Bronchial epithelial cell (primary cell): Measurements from ENCODE around the gene CCDC148. TPM values are rescaled to one million over a fixed set of nuclear protein-coding genes. Genes with fewer than 3 reads are reported as not detected.

Source experiments
- DNase-seq: peaks from one replicate; pipeline ENCODE4 v3.0.0-alpha.2; 2010; ENCODE audit warnings: low read depth
- FAIRE-seq: peaks from 2 replicates; lab custom pipeline; 2011; peaks lifted over from hg19 to GRCh38; lab: Jason Lieb, UNC
- H3K27me3 ChIP-seq: 2 replicates; pipeline ENCODE4 v1.5.1; 2011; ENCODE audit warnings: low read length; ENCODE audit not compliant: control insufficient read depth, insufficient read depth
- H3K36me3 ChIP-seq: 2 replicates; pipeline ENCODE4 v1.5.1; 2011; ENCODE audit warnings: low read length; ENCODE audit not compliant: control insufficient read depth, insufficient read depth
- H3K4me3 ChIP-seq: 2 replicates; pipeline ENCODE4 v1.5.1; 2011; ENCODE audit warnings: mild to moderate bottlenecking, low read depth, low read length, control low read depth
- CTCF ChIP-seq: IDR thresholded peaks from 2 replicates; pipeline ENCODE4 v1.5.1; 2011; ENCODE audit warnings: mild to moderate bottlenecking, moderate library complexity, low read length, control low read depth, inconsistent platforms; ENCODE audit not compliant: insufficient read depth, severe bottlenecking
- total RNA-seq: library from RNA; depleted of rRNA; stranded (reverse); fragments of >200 nt; gene quantifications from 2 replicates; pipeline ENCODE4 v1.2.1, GENCODE V29; 2014

CCDC148 gene
- total RNA-seq, 1 donor from 2014 or later: 0.26 TPM

GRCh38 chr2:158125756-158126498 lies 330.6 kb downstream of the CCDC148 start:
- no peaks in the 10 kb centered on the region for H3K36me3 ChIP-seq
- H3K4me3 ChIP-seq: no peak overlapping the region
- no peak for TF ChIP-seq CTCF
- peaks cover 2% of the 10 kb centered on the region for H3K27me3 ChIP-seq
- FAIRE-seq (no peak), DNase-seq (peak; percentile 48)

GRCh38 chr2:158124896-158125295 lies 331.7 kb downstream of the CCDC148 start:
- H3K36me3 ChIP-seq: no peaks in the 10 kb centered on the region
- no peak for DNase-seq
- no peak for FAIRE-seq
- H3K27me3 ChIP-seq: peaks cover 2% of the 10 kb centered on the region
- no peak overlapping the region for H3K4me3 ChIP-seq
- no peak for TF ChIP-seq CTCF

Other genes starting within 250 kb of the CCDC148 start
- gene PKP4, start 199 bp upstream of the CCDC148 start, total RNA-seq: 41.6 and 54.3 TPM in 2 replicates